Naive thymus-derived CD4-positive, alpha-beta T cell (primary cell): ENCODE results near the gene REX1BD. TPM values are rescaled to one million over a fixed set of nuclear protein-coding genes. Genes with fewer than 3 reads are reported as not detected.

Experiments used
- ATAC-seq: fragments of 150-1000 bp; cut with Tn5 transposase; 2 replicates; pipeline ENCODE4 v1.10.0; 2021; ENCODE audit warnings: mild to moderate bottlenecking, moderate library complexity
- CTCF ChIA-PET: fragments of 350-600 bp; sonication (Branson Sonifier 250); formaldehyde crosslinking; loops from one replicate; lab custom pipeline; 2021; ENCODE audit warnings: antibody characterized with exemption; lab: Charles Lee
- POLR2A ChIA-PET: fragments of 350-600 bp; sonication (Branson Sonifier 250); formaldehyde crosslinking; loops from one replicate; lab custom pipeline; 2021; ENCODE audit warnings: antibody characterized with exemption, inconsistent platforms; lab: Charles Lee
- DNase-seq, 9 donors: peaks; one replicate each; pipeline versions ENCODE4 v3.0.0 to v3.0.0-alpha.2; 2020 to 2022; ENCODE audit warnings: mixed read lengths in 1 of 9
- H3K27ac ChIP-seq: one replicate; pipeline ENCODE4 v1.7.0; 2013; ENCODE audit warnings: mild to moderate bottlenecking, low read depth, low read length, moderate library complexity
- H3K27me3 ChIP-seq, 2 donors: one replicate each; pipeline ENCODE4 v1.7.0; 2013; ENCODE audit warnings: low read length in 2 of 2, mild to moderate bottlenecking in 2 of 2, moderate library complexity in 2 of 2; ENCODE audit not compliant: control insufficient read depth in 2 of 2, insufficient read depth in 2 of 2
- H3K36me3 ChIP-seq, 3 experiments: 1 replicate in 2 of 3; 2 replicates in 1 of 3; pipeline ENCODE4 v1.7.0; 2013; ENCODE audit warnings: low read length in 3 of 3, mild to moderate bottlenecking in 3 of 3, moderate library complexity in 1 of 3; ENCODE audit not compliant: insufficient read depth in 3 of 3, control insufficient read depth in 2 of 3
- H3K4me1 ChIP-seq, 2 donors: one replicate each; pipeline ENCODE4 v1.7.0; 2013; ENCODE audit warnings: low read length in 2 of 2, mild to moderate bottlenecking in 2 of 2, moderate library complexity in 1 of 2; ENCODE audit not compliant: control insufficient read depth in 2 of 2, insufficient read depth in 2 of 2
- H3K4me3 ChIP-seq: 2 replicates; pipeline ENCODE4 v1.7.0; 2013; ENCODE audit warnings: mild to moderate bottlenecking, low read length
- H3K9me3 ChIP-seq, 3 experiments: 1 replicate in 2 of 3; 2 replicates in 1 of 3; pipeline ENCODE4 v1.7.0; 2013; ENCODE audit warnings: low read length in 3 of 3; ENCODE audit not compliant: control insufficient read depth in 2 of 3
- H3K27ac Mint-ChIP-seq, 9 donors: one replicate each; pipeline ENCODE4 v1.8.0; 2020 to 2022; ENCODE audit warnings: mixed read lengths in 9 of 9, mild to moderate bottlenecking in 8 of 9, moderate library complexity in 5 of 9, inconsistent platforms in 2 of 9
- H3K27me3 Mint-ChIP-seq, 5 donors: one replicate each; pipeline ENCODE4 v1.8.0; 2021 to 2022; ENCODE audit warnings: mixed read lengths in 5 of 5, mild to moderate bottlenecking in 1 of 5
- H3K36me3 Mint-ChIP-seq, 5 donors: one replicate each; pipeline ENCODE4 v1.8.0; 2020 to 2022; ENCODE audit warnings: mixed read lengths in 5 of 5, mild to moderate bottlenecking in 3 of 5, inconsistent platforms in 1 of 5
- H3K4me1 Mint-ChIP-seq, 7 donors: one replicate each; pipeline ENCODE4 v1.8.0; 2020 to 2022; ENCODE audit warnings: mixed read lengths in 7 of 7, mild to moderate bottlenecking in 3 of 7, inconsistent platforms in 1 of 7
- H3K4me3 Mint-ChIP-seq, 10 donors: one replicate each; pipeline ENCODE4 v1.8.0; 2020 to 2022; ENCODE audit warnings: mild to moderate bottlenecking in 10 of 10, mixed read lengths in 10 of 10, moderate library complexity in 6 of 10, inconsistent platforms in 2 of 10
- H3K9me3 Mint-ChIP-seq, 11 donors: one replicate each; pipeline ENCODE4 v1.8.0; 2020 to 2022; ENCODE audit warnings: mixed read lengths in 11 of 11, mild to moderate bottlenecking in 4 of 11, inconsistent platforms in 1 of 11, moderate library complexity in 1 of 11
- intact Hi-C, 2 donors: fragments of 100-400 bp; cut with micrococcal nuclease; formaldehyde crosslinking; loops; one replicate each; pipeline ENCODE4 v1.15.1; 2023
- polyA plus RNA-seq, 2 donors: library from polyadenylated mRNA; unstranded; fragments of 300-500 nt; fragmentation: Illumina TruSeq; gene quantifications; one replicate each; pipeline ENCODE4 v1.2.3, GENCODE V29; 2021
- total RNA-seq, 6 experiments: library from RNA in 5 of 6; stranded (reverse) in 5 of 6; gene quantifications; 1 replicate in 5 of 6; 2 replicates in 1 of 6; pipeline ENCODE4 v1.2.3 and lab custom pipeline; 2021 to 2026

Gene REX1BD
- total and polyA plus RNA-seq, 7 experiments from 2014 or later: 83.9 to 197 (median 151) TPM

- no peaks in the 10 kb centered on the region for H3K9me3 ChIP-seq
- peaks cover 30 to 54% (median 47%) of the 10 kb centered on the region in 5 donors for H3K27me3 Mint-ChIP-seq
- peaks cover 10 to 11% of the 10 kb centered on the region in 2 donors for H3K27me3 ChIP-seq
- intact Hi-C loops: no loop called here
- H3K36me3 ChIP-seq: no peaks in the 10 kb centered on the region
- H3K27ac Mint-ChIP-seq: no peak overlapping the region
- ChIA-PET CTCF (no interaction called here), POLR2A (no interaction called here)
- peak overlapping the region in 1 of 10 donors; percentile 12 for H3K4me3 Mint-ChIP-seq
- ATAC-seq (no peak), DNase-seq (no peak)
- no peak overlapping the region for H3K27ac ChIP-seq
- H3K4me1 Mint-ChIP-seq: peaks cover 3 to 21% (median 13%) of the 10 kb centered on the region in 7 donors
- H3K36me3 Mint-ChIP-seq: no peaks in the 10 kb centered on the region
- no peak overlapping the region for H3K4me3 ChIP-seq
- H3K9me3 Mint-ChIP-seq: peaks cover 0 to 1% (median 0%) of the 10 kb centered on the region in 11 donors
- H3K4me1 ChIP-seq: peaks cover 10 to 12% of the 10 kb centered on the region in 2 donors
Measured at GRCh38 chr19:18616023-18616422, 27.4 kb downstream of the REX1BD start.

DNA sequence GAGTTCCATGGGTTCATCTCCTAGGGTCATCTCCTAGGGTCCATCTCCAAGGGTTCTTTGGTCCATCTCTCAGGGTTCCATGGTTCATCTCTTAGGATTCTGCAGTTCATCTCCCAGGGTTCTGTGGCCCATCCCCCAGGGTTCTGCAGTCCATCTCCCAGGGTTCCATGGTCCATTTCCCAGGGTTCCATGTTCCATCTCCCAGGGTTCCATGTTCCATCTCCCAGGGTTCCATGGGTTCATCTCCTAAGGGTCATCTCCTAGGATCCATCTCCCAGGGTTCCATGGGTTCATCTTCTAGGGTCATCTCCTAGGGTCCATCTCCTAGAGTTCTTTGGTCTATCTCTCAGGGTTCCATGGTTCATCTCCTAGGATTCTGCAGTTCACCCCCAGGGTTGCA lies 29.0 kb downstream of the REX1BD start:
- no peak for ATAC-seq
- Mint-ChIP-seq H3K4me1 (peaks cover 0 to 10% (median 3%) of the 10 kb centered on the region in 7 donors), H3K4me3 (no peak overlapping the region), H3K27ac (no peak overlapping the region), H3K36me3 (no peaks in the 10 kb centered on the region), H3K27me3 (peaks cover 20 to 44% (median 36%) of the 10 kb centered on the region in 5 donors), H3K9me3 (no peaks in the 10 kb centered on the region)
- intact Hi-C loops: no loop called here
- H3K27me3 ChIP-seq: peaks cover under 1 to 7% of the 10 kb centered on the region in 2 donors
- no peak overlapping the region for H3K27ac ChIP-seq
- ChIA-PET POLR2A (no interaction called here), CTCF (no interaction called here)
- no peak for DNase-seq
- H3K36me3 ChIP-seq: no peaks in the 10 kb centered on the region
- H3K9me3 ChIP-seq: no peaks in the 10 kb centered on the region
- H3K4me1 ChIP-seq: peaks cover 0 to 6% of the 10 kb centered on the region in 2 donors
- H3K4me3 ChIP-seq: no peak overlapping the region

GRCh38 chr19:18618236-18618635 lies 29.6 kb downstream of the REX1BD start:
- H3K27me3 Mint-ChIP-seq: peaks cover 18 to 44% (median 34%) of the 10 kb centered on the region in 5 donors

DNA sequence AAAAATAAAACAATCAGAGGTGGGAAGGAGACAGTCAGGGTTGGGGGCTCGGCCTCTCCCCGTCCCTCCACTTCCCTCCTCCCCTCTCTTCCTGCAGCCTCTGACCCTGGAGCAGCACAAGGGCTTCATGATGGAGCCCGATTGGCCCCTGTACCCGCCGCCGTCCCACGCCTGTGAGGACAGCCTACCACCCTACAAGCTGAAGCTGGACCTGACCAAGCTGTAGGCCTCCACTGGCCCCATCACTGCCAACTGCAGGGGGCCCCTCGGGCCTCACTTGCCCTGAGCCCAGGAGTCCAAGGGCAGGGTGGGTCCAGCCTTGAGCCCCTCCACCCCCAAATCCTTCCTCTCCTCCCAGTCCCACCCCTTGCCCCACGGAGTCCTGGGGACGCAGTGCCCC lies 31.7 kb downstream of the REX1BD start:
- ChIA-PET CTCF (no interaction called here), POLR2A (no interaction called here)
- Mint-ChIP-seq H3K36me3 (no peaks in the 10 kb centered on the region), H3K4me3 (no peak overlapping the region), H3K27ac (no peak overlapping the region), H3K27me3 (peaks cover under 1 to 25% (median 15%) of the 10 kb centered on the region in 5 donors), H3K9me3 (no peaks in the 10 kb centered on the region), H3K4me1 (no peaks in the 10 kb centered on the region)
- H3K36me3 ChIP-seq: no peaks in the 10 kb centered on the region
- DNase-seq (no peak), ATAC-seq (no peak)
- peaks cover 0 to 7% of the 10 kb centered on the region in 2 donors for H3K27me3 ChIP-seq
- intact Hi-C loops: no loop called here
- H3K4me1 ChIP-seq: no peaks in the 10 kb centered on the region
- H3K4me3 ChIP-seq: no peak overlapping the region
- H3K27ac ChIP-seq: no peak overlapping the region
- H3K9me3 ChIP-seq: no peaks in the 10 kb centered on the region

More at GRCh38 chr19:18618236-18618635, 29.6 kb downstream of the REX1BD start:
- Mint-ChIP-seq H3K4me3 (no peak overlapping the region), H3K27ac (no peak overlapping the region), H3K36me3 (no peaks in the 10 kb centered on the region), H3K4me1 (peaks cover 0 to 9% (median 2%) of the 10 kb centered on the region in 7 donors), H3K9me3 (no peaks in the 10 kb centered on the region)
- Histone ChIP-seq H3K27ac (no peak overlapping the region), H3K36me3 (no peaks in the 10 kb centered on the region), H3K4me1 (peaks cover 0 to 2% of the 10 kb centered on the region in 2 donors), H3K9me3 (no peaks in the 10 kb centered on the region), H3K4me3 (no peak overlapping the region), H3K27me3 (peaks cover 0 to 7% of the 10 kb centered on the region in 2 donors)
- intact Hi-C loops: no loop called here
- CTCF ChIA-PET: no interaction called here
- no peak for DNase-seq
- no peak for ATAC-seq
- POLR2A ChIA-PET: no interaction called here

GRCh38 chr19:18620902-18621301 lies 32.3 kb downstream of the REX1BD start:
- Mint-ChIP-seq H3K9me3 (no peaks in the 10 kb centered on the region), H3K27ac (peak overlapping the region in 1 of 9 donors; percentile 23), H3K4me3 (no peak overlapping the region), H3K36me3 (no peaks in the 10 kb centered on the region), H3K4me1 (no peaks in the 10 kb centered on the region), H3K27me3 (peaks cover 0 to 23% (median 10%) of the 10 kb centered on the region in 5 donors)
- intact Hi-C loops: no loop called here
- CTCF ChIA-PET: no interaction called here
- H3K27ac ChIP-seq: no peak overlapping the region
- no peaks in the 10 kb centered on the region for H3K36me3 ChIP-seq
- DNase-seq (no peak), ATAC-seq (no peak)
- no peak overlapping the region for H3K4me3 ChIP-seq
- POLR2A ChIA-PET: interaction anchor here (1.2 kb wide), 1 partner anchor 9 kb away, joined by 5 read pairs; the partner anchor contains the start of gene TMEM59L
- peaks cover 0 to 7% of the 10 kb centered on the region in 2 donors for H3K27me3 ChIP-seq
- no peaks in the 10 kb centered on the region for H3K4me1 ChIP-seq
- no peaks in the 10 kb centered on the region for H3K9me3 ChIP-seq

DNA sequence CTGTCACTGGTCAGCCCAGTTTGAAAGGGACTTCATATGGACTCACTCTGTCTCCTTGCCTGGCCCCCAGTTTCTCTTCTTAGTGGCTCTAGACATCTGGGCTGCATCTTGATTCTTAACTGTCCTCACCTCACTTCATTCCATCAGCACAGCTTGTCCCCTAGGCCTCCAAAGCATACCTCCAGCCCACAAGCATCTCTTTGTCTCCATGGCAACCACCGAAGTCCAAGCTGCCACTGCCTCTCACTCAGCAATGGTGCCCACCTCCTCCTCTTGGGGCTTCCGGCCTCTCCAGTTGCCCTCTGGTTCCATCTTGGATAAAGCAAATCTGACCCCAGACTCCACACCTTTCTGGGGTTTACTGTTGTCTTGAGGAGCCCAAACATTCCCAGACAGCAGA lies 38.3 kb downstream of the REX1BD start:
- Mint-ChIP-seq H3K4me1 (no peaks in the 10 kb centered on the region), H3K27me3 (peaks cover 0 to 5% (median 0%) of the 10 kb centered on the region in 5 donors), H3K36me3 (no peaks in the 10 kb centered on the region), H3K27ac (no peak overlapping the region), H3K9me3 (no peaks in the 10 kb centered on the region), H3K4me3 (no peak overlapping the region)
- no peaks in the 10 kb centered on the region for H3K27me3 ChIP-seq
- no peak overlapping the region for H3K4me3 ChIP-seq
- ChIA-PET CTCF (no interaction called here), POLR2A (no interaction called here)
- no peak overlapping the region for H3K27ac ChIP-seq
- DNase-seq (no peak), ATAC-seq (no peak)
- H3K4me1 ChIP-seq: no peaks in the 10 kb centered on the region
- intact Hi-C loops: no loop called here
- H3K36me3 ChIP-seq: no peaks in the 10 kb centered on the region
- no peaks in the 10 kb centered on the region for H3K9me3 ChIP-seq
